Endothelial cell of umbilical vein (primary cell): ENCODE data around the gene TAS2R38.

Source experiments
- CTCF ChIP-seq, 2 donors: IDR thresholded peaks; 1 replicate in 1 of 2; 2 replicates in 1 of 2; pipeline ENCODE4 v1.5.1; 2011; ENCODE audit warnings: low read length in 2 of 2, mild to moderate bottlenecking in 2 of 2, moderate library complexity in 2 of 2, control low read depth in 1 of 2, inconsistent platforms in 1 of 2, low read depth in 1 of 2; ENCODE audit not compliant: insufficient read depth in 1 of 2; ENCODE audit errors: extremely low read depth in 1 of 2
- EZH2 ChIP-seq: IDR thresholded peaks from 2 replicates; pipeline ENCODE4 v1.6.1; 2012; ENCODE audit warnings: borderline replicate concordance, low read depth, mild to moderate bottlenecking, moderate library complexity, low read length, inconsistent platforms; ENCODE audit not compliant: severe bottlenecking
- FOS ChIP-seq: IDR thresholded peaks from 2 replicates; pipeline ENCODE4 v1.6.1; 2011; ENCODE audit warnings: mild to moderate bottlenecking, low read length, moderate library complexity, borderline replicate concordance; ENCODE audit not compliant: insufficient read depth
- JUN ChIP-seq: IDR thresholded peaks from 2 replicates; pipeline ENCODE4 v1.6.1; 2011; ENCODE audit warnings: borderline replicate concordance, low read depth; ENCODE audit not compliant: insufficient read length, insufficient read depth
- MAX ChIP-seq: IDR thresholded peaks from 2 replicates; pipeline ENCODE4 v1.6.1; 2011; ENCODE audit not compliant: insufficient read depth, insufficient read length
- MYC ChIP-seq: IDR thresholded peaks from one replicate; pipeline ENCODE4 v1.6.1; 2011; ENCODE audit warnings: mild to moderate bottlenecking, low read depth, low read length
- POLR2A ChIP-seq: IDR thresholded peaks from 2 replicates; pipeline ENCODE4 v1.6.1; 2012; ENCODE audit warnings: low read depth, mild to moderate bottlenecking, control low read depth, low read length
- POLR2AphosphoS5 ChIP-seq: IDR thresholded peaks from 2 replicates; pipeline ENCODE4 v1.6.1; 2012; ENCODE audit warnings: low read depth, mild to moderate bottlenecking, control low read depth, low read length, moderate library complexity; ENCODE audit not compliant: insufficient read depth

- TF ChIP-seq POLR2A (no peak), CTCF (IDR thresholded peaks at IDR 0.05; ENCODE audit: extremely low read depth in 1 of 2, insufficient read depth in 1 of 2, low read depth in 1 of 2, low read length in 2 of 2) (no peak), MYC (no peak), EZH2 (no peak), JUN (no peak), POLR2AphosphoS5 (no peak), MAX (no peak), FOS (no peak)
Measured at GRCh38 chr7:141949451-141949850, 24.1 kb downstream of the TAS2R38 start.
